GM18520 (cell line): Measurements from ENCODE around the gene AOAH.
"Not testable (repeated sequence)": the region's sequence is repeated elsewhere in the genome, so short reads cannot be mapped to it uniquely, and the experiment has no call there.

ENCODE experiments used
- ATAC-seq: cut with Tn5 transposase; IDR thresholded peaks from one replicate; pipeline ENCODE4 v1.9.1; 2021; ENCODE audit not compliant: unreplicated experiment

Gene AOAH

GRCh38 chr7:36659638-36660341 lies 64.5 kb downstream of the AOAH start:
- no peak for ATAC-seq

- ATAC-seq = no peak
These were observed 65.2 kb downstream of the AOAH start for GRCh38 chr7:36659172-36659516.

DNA sequence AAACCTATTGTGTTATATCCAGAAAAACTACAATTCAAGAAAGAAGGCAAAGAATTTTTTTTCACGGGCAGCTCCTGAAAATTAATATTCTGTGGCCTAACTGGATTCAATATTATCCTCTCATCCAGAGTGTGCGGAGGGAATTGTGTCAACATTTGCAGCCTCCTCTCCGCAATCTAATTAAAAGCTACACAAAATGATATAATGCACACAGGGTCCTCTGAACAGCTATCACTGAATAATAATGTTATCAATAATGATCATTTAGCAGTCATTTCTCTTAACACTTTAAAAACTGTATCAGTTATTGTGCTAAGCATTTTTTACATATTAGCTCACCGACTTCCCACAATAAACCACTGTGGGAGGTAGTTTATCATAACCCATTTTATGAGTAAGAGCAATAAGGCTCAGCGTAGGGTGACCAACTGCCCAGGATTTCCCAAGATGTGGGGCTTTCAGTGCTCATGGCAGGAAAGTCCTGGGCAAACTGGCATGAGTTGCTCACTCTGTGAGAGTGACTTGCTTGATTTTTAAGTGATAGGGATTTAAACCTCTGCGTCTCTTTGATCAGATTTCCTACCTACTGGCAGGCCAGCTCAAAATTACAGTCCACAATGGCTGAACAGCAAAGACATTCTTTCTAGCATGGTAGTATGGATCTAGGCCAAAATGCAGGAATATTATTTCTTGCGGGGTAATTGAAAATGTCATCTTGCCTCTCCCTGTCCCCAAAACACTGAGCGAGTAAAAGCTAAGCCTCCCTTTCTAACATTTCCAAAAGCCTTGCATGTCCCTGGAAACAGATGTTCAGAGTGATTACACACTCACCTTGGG lies 65.7 kb downstream of the AOAH start:
- no peak for ATAC-seq

DNA sequence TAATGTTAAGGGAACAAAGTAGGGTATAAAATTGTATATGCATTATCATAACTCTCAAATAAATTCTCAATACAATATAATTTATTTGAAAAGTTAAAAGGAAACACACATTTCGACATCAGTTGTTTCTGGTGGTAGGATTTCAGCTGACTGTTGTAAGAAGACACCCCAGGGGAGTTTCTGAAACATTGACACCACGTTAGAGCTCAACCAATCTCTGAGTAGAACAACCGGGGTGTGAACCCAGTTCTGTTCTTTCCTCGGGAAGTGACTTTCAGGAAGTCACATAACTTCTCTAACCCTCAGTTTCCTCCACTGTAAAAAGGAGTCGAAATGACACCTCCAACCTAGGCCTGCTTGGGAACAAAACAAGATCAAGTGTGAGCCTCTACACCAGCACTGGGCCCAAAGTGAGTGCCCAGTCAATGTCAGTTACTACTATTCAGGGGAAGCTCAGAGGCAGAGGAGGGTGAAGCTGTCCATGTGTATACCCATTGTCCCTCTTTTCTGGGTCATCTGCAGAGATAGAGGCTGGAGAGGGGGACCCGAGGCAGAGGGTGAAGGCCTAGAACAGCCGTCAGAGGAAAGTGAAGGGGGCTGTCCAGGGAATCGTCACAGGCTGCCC lies 67.1 kb downstream of the AOAH start:
- no peak for ATAC-seq

DNA sequence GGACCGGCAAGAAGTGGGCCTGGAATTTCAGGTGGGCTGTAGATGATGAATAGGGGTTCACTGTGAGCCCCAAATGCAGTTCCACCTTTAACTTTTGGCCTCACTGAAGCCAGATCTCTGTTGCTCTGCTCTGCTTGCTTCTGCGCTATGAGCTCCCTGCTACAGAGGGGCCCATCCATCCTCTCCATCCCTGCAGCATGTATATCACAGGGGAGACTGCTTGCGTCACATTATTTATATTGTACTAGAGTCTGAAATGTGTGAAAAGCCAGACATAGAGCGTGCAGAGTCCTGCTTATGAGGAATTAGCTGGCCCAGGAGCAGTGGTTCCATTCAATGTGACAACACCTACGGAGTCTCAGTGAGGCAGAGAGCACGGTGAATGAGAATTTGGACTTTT lies 69.9 kb downstream of the AOAH start:
- ATAC-seq = no peak

DNA sequence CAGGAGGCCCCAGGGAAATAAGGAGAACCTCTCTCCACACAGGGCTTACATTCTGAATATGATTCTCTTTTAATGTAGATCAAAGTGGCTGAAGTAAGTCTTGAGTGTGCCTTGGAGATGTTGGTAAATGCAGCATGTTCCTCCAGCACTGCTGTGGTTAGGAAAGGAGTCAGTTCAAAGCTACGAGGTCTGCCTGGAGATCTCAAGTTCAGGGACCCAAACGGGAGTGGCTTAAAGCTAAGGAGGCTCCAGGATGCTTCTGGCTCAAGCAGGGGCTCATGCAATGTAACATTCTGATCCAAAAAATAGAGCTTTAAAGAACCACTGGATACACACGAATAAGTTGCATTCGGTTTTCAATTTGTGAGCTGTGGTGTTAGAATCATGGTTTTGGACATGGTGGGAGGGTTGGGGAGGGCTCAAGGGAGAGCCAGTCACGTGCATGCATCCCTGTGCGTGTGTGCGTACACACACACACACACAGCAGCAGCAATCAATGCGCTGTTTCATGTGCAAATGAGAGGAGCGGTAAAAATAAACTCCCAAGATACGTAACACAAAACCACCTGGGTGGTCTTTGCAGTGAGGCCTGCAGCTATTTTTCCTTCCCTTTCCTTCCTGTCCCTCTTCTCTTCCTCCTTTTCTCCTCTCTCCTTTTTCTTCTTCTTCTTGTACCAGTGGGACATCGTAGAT lies 70.5 kb downstream of the AOAH start:
- no peak for ATAC-seq

DNA sequence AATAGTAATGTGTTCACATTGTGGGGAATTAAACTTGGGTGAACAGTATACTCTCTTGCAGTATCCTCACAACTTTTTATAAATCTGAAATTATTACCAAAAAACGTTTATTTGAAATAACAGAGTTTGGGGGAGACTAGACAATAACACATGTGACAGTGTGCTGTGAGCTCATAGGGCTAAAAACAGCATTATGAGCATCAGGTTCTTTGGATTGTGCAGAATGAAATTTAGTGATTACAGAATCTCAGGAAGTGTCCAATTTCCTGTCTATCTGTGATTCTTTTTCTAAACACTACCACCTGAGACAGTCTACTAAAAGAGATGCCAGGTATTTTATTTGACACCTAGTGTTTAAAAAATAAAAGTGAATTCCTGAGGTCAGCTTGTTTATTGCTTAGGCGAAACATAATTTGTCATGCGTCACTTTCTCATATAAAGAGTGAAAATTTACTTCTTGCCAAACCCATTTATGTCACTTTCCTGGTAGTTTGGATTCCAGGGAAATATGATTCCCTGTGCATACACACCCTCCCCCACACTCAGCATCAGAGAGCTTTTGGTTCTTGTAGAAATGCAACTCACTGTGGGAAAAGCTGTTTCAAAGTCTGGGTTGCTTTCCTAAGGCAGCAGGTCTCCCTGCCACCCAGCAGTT lies 71.2 kb downstream of the AOAH start:
- no peak for ATAC-seq

DNA sequence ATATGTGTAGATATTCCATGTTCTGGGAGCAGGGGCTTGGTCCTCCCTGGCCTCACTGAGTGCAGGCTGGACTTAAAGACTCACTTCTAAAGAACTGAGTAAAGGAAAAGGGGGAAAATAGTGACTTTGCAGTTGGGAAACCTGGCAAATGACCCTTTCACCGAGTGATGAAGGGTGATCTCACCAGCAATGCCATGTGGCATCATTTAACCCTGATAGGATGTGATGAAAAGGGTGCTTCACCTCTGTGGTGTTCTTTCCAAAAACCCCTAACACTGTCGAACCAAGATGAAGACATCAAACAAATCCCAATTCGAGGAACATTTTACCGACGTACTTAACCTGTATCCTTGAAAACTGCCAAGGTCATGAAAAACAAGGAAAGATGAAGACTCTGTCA lies 71.9 kb downstream of the AOAH start:
- no peak for ATAC-seq

GRCh38 chr7:36651404-36651803 lies 72.9 kb downstream of the AOAH start:
- ATAC-seq = no peak

- no peak for ATAC-seq
These were observed 73.5 kb downstream of the AOAH start for GRCh38 chr7:36650766-36651312.

GRCh38 chr7:36650320-36650719 lies 74.0 kb downstream of the AOAH start:
- ATAC-seq = no peak

DNA sequence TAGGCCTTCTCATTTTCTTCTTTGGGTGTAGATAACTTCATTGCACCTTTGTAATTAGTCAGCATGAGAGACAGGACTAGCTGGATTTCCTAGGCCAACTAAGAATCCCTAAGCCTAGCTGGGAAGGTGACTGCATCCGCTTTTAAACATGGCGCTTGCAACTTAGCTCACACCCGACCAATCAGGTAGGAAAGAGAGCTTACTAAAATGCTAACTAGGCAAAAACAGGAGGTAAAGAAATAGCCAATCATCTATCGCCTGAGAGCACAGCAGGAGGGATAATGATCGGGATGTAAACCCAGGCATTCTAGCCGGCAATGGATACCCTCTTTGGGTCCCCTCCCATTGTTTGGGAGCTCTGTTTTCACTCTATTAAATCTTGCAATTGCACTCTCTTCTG lies 75.0 kb downstream of the AOAH start:
- not testable (repeated sequence) for ATAC-seq

DNA sequence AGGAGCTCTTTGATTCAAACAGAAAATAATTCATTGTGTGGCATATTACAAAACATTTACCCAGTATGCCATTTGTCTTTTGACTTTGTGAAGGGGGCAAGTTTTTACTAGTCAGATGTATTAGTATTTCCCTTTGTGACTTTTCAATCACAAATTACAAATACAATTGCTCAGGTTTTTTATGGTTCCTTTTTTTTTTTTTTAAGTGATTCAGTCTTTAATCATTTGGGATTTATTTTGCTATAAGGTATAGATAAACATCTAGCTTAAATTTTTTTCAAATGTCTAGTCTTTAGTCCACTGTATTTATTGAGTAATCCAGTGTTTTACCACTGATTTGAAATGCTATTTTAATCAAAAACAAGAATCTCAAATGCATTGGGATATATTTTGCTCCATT lies 75.9 kb downstream of the AOAH start:
- no peak for ATAC-seq

DNA sequence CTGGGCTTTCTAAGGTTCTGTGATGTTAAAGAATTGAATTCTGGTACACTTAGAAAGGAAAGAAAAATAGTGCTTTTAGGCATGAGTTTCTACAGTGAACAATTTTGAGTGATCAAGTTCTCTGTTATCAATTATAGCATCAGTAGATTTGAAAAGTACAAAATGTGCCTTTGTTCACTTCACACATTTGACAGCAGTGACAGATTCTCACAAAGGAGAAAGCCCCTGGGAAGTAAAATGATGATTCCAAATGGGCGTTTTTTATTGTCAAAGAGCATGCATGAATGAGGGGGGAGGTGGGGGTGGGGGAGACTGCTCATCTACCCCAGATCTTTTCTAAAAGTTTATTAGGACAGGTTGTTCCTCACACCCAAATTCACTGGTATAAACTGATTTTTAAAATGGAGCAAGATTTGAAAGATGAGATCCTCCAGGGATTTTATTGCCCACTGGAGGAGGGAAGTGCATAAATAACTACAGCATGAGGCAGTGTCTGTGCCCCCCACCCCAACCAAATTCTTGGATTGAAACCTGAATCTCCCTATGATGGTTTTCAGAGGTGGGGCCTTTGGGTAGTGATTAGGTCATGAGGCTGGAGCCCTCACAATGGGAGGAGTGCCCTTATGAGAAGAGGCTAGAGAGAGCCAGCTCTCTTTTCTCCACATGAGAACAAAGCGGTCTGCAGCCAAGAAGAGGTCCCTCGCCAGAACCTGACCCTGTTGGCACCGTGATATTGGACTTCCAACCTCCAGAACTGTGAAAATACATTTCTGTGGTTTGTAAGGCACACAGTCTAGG lies 79.5 kb downstream of the AOAH start:
- no peak for ATAC-seq

- ATAC-seq = no peak
These were observed 81.9 kb downstream of the AOAH start for GRCh38 chr7:36642414-36642813.

GRCh38 chr7:36642010-36642409 lies 82.3 kb downstream of the AOAH start:
- no peak for ATAC-seq

GRCh38 chr7:36640682-36641081 lies 83.6 kb downstream of the AOAH start:
- no peak for ATAC-seq

- ATAC-seq = no peak
These were observed 84.5 kb downstream of the AOAH start for GRCh38 chr7:36639826-36640225.

DNA sequence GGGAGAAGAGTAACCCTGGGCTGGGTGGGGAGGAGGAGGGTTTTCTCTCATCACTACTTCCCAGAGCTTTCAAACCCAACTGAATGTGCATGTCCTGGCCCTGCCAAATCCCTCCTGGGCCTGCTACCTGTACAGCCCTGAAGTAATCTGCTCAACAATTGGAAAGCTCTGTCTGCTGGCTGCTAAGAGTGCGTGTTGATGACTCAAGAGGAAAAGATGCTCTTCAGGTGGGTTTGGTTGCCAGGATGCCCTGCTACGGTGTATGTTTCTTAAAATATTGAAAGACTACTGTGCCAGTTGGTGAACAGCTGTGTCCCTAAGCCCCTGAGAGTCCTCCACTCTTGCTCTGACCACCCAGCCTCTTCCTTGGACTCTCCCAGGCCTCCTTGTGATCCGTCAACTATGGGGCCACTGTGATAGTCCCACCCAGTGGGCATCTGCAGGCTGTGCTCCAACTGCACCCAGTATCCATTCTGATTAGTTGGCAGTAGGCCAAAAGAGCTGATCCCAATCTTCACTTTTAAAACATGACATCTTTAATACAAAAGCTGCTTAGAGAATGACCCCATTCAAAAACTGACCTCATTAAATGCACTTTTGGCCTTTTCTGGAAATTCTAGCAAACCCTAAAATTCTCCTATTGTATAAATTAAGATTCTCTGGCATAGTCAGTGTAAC lies 85.6 kb downstream of the AOAH start:
- ATAC-seq = no peak
